ENCODE results near the gene KAT6B.

Gene KAT6B

DNA sequence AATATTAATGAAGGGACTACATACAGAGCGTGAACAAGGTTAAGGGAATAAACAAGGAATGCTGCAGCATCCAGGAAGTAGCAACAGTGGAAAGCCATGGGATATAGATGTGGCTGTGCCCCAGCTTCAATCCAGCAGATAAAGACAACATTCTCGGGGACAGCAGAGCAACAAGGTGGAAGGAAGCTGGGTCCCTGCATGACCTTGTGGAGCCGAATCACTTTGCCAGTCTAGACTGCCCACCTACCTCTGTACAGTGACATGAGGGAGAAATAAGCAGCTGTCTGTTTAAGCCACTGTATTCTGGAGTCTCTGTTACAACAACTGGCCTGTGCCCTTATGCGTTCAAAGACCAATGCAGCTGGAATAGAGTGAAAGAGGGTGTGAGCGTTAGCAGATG, 255.0 kb downstream of the KAT6B start:
- DNase-seq (ENCODE audit: low read depth): no peak
- TF ChIP-seq, protein P1, sequence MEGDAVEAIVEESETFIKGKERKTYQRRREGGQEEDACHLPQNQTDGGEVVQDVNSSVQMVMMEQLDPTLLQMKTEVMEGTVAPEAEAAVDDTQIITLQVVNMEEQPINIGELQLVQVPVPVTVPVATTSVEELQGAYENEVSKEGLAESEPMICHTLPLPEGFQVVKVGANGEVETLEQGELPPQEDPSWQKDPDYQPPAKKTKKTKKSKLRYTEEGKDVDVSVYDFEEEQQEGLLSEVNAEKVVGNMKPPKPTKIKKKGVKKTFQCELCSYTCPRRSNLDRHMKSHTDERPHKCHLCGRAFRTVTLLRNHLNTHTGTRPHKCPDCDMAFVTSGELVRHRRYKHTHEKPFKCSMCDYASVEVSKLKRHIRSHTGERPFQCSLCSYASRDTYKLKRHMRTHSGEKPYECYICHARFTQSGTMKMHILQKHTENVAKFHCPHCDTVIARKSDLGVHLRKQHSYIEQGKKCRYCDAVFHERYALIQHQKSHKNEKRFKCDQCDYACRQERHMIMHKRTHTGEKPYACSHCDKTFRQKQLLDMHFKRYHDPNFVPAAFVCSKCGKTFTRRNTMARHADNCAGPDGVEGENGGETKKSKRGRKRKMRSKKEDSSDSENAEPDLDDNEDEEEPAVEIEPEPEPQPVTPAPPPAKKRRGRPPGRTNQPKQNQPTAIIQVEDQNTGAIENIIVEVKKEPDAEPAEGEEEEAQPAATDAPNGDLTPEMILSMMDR (conservative IDR thresholded peaks at IDR 0.05; ENCODE audit: low read length): no peak
- no peak overlapping the region for H3K4me3 ChIP-seq (ENCODE audit: low read length)

Measured in AG10803 (cell line).